T follicular helper cell (primary cell): Measurements from ENCODE around the gene NRL.

Experiments
- DNase-seq: peaks from one replicate; pipeline ENCODE4 v3.0.0-alpha.2; 2020; ENCODE audit warnings: low read depth

Gene NRL

DNA sequence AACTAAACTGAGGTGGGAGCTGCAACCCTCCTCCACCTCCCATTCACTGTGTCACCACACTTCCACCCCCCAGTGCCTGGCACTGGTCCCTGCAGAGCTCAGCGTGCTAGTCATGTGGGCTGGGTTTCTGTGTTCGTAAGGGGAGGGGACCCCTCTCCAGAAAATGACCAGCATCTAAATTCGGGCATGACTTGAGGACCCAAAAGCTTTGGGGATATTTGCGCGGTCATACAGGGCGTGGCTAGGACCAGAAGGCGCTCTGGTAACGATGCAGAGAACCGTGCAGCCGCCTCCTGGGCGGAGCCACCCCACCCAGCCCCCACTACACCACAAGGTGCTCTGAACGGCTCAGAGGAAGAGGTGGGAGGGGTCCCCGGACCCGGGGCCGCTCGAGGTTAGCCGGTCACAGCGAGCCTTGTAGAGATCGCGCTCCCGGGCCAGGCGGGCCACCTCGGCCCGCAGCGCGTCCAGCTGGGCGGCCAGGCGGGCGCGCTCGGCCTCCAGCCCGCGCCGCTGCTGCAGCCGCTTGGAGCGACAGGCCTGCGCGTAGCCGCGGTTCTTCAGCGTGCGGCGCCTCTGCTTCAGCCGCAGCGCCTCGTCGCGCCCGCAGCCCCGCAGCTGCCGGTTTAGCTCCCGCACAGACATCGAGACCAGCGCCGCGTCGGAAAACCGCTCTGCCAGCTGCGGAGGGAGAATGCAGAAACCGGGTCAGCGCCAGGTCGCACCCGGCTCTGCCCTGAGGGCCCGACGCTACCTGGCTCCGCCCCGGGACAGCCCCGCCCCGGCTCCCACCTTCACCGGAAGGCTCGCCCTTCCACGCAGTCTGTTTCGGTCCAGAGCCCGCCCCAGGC lies 33.6 kb downstream of the NRL start:
- DNase-seq: peak; percentile 47

DNA sequence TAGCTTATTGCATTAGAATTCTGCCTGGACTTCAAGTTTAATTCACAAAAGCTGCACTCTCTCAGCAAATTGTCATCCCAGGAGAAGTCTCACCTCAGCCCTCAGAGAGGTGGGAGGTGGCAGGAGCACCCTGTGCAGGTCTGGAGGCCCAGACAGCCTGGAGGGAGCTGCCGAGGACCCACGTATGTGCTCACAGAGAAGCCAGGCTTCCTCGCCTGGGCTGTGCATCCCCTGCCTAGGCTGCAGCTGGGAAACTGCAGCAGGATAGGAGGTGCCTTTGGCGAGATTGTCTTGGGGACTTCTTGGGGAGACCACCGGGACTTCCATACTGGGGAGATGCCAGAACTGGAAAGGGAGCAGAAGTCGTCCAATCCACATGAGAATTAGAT lies 34.6 kb downstream of the NRL start:
- no peak for DNase-seq

DNA sequence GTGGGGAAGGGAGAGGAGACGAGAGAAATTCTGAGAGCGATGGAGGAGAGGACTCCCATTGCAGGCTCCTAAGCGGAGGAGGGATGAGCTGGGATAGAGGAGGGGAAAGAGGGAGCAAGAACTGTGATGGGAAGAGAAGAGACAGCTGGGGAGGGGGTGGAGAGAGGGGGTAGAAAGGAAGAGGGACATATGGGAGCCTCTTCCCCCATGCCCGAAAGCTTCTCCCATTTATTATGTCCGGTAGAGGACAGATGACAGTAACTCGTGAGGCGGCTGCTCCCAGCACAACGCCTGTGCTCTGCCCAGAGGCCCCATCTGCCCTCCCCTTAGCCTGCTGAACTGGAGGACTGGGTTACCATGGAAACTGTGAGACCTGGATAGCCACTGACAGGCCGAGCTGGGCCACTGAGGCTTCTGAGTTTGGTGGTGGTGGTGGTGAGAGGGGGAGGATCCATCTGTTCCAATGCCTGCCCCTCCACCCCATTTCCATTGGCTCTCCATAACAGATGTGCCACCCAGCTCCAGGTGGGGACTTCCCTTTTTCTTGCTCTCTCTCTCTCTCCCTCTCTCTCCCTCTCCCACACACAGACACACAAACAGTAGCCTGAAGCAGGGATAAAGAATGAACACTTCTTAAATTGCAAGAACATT lies 35.1 kb downstream of the NRL start:
- no peak for DNase-seq

DNA sequence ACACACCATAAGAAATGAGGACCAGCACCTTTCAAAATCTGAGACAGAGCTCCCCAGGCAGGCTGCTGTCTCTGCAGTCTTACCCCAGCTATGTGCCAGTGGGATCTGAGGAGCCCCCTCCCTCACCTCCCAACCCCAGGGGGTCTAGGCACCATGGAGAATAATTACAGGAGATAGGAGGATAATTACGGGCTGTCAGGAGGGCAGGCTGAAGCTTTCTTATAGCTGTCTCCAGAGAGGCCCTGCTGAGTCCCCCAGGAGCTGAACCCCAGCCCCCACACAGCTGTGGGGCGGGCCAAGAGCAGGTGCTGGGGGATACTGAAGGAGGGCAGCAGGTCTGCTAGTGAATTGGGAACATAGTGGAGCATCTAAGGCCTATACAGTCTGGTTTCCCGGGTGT lies 36.6 kb downstream of the NRL start:
- no peak for DNase-seq

DNA sequence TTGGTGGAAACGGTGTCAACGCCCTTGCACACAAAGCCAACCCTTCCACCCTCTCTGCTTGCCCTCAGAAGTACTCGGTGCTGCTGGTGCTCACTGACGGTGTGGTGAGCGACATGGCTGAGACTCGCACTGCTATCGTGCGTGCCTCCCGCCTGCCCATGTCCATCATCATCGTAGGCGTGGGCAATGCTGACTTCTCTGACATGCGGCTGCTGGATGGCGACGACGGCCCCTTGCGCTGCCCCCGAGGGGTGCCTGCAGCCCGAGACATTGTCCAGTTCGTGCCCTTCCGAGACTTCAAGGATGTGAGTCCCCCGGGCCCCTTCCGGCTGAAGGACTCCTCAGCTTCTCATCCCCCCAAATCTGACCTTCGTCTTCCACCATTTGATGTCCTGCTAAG lies 37.7 kb downstream of the NRL start:
- no peak for DNase-seq

DNA sequence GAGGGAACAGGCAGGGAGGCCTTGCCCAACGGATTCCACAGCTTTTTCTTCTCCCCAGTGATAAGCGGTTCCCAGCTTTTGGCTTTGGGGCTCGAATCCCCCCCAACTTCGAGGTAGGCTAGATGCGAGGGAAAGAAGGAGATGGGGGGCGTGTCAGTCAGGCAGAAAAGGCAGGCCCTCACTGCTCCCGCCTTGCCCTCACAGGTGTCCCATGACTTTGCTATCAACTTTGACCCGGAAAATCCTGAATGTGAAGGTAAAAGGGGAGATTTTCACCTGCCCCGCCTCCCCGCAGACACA lies 38.5 kb downstream of the NRL start:
- DNase-seq: no peak

DNA sequence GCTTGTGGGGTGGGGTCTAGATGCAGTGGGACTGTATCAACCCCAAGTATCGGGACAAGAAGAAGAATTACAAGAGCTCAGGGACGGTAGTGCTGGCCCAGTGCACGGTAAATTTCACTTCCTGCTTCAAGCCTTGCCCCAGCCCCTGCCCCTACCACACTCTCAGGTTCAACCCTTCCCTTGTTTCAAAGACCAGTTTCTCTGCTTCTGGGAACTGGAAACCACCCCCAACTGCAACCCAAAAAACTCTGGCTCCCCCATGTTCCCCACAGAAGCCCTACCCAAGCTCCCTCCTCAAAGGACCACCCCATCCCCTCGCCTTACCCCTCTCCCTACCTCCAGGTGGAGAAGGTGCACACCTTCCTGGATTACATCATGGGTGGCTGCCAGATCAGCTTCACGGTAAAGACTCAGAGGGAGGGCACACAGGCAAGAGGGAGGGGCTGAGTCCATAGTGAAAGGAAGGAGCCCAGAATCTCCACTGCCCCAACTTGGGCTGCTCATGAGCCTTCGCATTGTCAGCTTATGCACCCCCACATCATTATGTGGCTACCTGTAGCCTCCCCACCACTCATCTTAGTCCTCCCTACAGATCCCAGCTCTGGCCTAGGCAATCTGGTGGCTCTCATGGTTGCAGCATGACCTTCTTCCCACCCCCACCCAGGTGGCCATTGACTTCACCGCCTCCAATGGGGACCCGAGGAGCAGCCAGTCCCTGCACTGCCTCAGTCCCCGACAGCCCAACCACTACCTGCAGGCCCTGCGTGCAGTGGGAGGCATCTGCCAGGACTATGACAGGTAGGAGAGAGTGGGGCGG lies 39.1 kb downstream of the NRL start:
- DNase-seq: no peak

DNA sequence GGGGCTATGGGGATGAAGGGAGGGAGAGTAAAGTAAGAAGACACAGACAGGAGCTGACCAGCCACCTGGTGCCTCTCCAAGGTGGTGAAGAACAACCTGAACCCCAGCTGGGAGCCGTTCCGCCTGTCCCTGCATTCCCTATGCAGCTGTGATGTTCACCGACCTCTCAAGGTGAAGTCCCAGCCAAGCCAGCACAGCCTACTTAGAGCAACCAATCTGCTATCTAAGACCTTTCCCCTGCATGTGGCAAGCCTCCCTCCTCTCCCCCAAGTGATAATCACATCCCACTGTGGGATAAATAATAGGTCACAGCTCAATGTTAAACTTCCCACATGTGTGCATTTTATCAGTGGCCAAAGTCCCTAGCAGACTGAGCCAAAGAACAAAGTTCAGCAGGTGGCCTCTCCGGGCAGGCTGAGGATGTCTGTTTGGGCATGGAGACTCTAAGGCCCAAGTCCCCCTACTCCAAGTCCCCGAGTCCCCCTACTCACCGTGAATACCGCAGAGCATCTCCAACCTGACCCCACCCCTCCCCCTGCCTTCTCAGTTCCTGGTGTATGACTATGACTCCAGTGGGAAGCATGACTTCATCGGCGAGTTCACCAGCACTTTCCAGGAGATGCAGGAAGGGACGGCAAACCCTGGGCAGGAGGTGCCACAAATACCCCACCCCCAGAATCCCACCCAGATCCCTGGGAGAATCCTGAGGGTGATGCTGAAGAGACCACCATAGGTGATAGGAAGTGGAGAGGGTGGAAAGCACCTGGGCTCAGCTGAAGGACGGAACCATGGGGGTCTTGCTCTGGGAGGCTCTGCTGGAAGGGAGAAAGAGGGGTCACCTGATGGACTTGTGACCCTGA lies 39.9 kb downstream of the NRL start:
- no peak for DNase-seq

DNA sequence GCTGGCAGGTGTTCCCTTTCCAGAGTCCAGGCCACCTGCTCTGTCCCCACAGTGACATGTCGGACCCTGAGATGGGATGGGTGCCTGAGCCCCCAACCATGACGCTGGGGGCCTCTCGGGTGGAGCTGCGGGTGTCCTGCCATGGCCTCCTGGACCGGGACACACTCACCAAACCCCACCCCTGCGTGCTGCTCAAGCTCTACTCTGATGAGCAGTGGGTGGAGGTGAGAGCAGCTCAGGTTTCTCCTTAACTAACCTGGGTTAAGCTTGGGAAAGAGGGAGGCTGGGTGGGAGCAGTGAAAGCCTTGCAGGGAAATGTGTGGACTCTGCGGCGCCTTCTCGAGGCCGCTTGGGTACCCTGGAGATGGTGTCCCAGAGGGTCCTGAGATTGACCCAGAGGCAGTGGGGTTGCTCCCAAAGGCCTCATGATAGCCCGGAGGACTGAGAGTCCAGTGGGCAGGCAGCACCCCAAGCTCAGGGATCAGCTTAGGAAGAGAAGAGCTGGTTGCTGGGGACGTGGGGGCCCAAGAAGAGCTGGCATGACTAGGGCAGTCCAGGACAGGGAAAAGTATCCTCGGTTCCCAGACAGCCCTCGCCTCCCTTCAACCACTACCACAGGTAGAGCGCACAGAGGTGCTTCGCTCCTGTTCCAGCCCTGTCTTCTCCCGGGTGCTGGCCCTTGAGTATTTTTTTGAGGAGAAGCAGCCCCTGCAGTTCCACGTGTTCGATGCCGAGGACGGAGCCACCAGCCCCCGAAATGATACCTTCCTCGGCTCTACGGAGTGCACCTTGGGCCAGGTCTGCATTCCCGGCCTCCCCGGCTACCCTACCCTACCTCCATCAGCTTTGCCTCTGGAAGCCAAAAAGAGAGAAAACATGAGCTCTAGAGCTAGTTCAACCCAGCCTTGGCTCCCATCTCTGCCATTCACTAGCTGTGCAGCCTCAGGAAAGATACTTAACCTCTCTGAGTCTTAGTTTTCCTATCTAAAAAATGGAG lies 41.6 kb downstream of the NRL start:
- no peak for DNase-seq

DNA sequence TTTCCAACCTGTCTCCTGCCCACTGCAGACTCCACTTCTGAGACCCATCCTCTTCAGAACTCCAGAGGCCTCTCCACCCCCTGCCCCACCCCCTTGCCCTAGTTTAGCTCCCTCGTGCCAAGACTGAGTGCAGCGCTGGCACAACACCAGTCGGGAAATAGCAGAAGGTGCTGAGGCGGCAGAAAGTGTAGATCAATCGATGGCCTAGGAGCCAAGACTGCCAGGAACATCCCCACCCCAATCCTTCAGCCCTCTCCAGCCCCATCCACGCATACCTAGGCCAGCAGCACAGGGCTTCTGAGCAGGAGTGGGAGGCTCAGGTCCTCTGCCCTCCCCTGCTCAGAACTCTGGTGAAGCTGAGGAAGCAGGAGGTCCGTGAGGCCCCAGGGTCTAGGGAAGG lies 42.3 kb downstream of the NRL start:
- no peak for DNase-seq

DNA sequence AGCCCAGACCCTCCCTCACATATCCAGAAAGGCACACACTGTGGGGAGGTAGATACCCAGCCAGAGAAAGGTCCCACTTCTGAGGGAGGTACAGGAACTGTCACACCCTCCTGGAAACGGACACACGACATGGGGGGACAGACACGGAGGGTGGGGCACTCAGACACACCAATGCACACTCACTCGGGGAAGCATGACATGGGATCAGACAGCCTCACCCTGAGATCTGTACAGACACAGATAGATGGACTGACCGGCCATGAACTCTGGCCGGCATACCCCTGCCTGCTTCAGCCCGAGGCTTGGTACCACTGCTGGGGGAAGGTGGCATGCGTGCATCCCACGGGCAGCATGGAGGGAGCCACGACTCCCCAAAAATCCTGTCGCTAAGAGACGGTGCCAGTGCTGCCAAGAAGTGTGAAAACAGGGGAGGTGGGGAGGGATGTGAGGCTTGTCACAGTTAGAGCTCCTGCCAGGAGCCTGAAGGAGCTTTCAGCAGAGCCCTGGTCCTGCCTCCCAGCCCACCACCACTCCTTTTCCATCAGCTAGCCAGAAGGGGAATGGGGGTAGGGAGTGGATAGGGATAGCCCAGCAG lies 42.8 kb downstream of the NRL start:
- no peak for DNase-seq

DNA sequence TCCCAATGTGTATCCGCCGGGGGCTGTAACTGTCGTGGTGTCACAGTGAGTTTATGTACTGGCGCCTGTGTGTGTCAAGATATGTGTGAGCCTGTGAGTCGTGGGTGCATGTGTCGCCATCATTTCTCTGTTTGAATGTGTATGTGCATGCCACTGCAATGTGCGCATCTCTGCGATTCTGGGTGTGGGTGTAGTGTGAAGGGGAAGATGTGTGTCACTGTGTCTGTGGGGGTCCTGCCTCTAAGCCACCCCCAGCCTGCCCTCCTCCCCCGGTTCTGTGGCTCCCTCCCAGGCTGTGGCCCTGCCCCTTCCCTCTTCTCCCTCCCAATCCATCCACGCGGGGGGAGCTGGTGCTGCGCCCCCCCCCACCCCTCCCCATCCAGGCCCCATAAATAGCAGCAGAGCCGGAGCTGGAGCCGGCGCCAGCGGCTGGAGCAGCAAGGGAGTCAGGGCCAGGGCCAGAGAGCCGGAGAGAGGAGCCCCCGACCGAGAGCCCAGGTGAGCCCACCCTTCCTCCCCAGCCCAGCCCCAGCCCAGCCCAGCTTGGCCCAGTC lies 43.5 kb downstream of the NRL start, which contains the start of gene CPNE6:
Gene CPNE6 (plus strand): TSS at position 419 of the 554 bp plus-strand sequence. CDS start 1,375 bp downstream, outside the sequence.
- no peak for DNase-seq

DNA sequence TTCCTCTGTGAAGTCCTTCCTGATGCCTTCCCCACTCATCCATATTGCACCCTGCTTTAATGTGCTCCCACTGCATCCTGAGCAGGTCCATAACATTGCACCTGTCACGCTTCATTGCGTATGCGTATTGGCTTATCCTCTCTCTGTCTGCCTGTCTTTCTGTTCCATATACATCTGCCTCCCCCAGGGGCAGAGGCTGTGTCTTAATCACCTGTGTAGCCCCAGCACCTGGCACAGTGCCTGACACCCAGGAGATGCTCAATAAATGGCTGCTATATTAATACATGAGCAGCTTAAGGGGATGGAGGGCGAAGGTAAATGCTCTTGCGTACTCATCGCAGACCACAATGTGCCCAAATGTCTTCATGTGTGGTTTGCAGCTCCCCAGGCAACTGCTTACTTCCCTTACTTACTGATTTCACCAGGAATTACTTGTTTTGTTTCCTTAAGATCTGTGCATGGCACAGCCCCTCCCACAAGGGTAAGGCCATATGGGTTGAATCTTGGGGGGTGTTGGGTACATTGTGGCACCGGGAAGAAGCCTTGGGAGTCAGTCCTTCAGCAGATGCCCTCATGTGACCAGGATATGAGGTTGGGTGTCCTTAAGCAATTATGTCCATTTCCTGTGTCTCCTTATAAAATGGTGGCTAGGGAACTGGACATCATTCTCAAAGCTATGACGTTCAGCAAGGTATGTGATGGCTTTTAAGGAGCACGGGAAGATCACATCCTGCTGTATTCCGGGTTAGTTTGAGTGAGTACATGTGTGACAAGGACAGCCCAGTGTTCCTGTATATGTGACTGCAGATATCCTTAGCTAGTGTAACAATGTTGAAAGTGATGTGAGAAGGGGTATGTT lies 44.2 kb downstream of the NRL start:
- no peak for DNase-seq

DNA sequence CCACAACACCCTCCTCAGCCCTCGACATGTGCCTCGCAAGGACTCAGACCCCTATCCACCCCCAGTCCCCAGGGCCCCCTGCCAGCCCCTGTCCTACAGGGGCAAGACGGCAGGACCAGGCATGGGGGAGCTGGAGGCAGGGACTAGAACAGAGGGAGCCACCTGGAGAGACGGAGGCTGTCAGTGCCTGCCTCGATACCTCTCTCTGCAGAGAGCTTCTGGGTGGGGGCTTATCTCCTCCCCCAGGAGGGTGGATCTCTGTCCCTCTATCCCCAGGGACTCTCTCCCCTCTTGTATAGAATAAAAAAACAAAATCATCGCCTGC lies 45.4 kb downstream of the NRL start:
- DNase-seq: no peak

DNA sequence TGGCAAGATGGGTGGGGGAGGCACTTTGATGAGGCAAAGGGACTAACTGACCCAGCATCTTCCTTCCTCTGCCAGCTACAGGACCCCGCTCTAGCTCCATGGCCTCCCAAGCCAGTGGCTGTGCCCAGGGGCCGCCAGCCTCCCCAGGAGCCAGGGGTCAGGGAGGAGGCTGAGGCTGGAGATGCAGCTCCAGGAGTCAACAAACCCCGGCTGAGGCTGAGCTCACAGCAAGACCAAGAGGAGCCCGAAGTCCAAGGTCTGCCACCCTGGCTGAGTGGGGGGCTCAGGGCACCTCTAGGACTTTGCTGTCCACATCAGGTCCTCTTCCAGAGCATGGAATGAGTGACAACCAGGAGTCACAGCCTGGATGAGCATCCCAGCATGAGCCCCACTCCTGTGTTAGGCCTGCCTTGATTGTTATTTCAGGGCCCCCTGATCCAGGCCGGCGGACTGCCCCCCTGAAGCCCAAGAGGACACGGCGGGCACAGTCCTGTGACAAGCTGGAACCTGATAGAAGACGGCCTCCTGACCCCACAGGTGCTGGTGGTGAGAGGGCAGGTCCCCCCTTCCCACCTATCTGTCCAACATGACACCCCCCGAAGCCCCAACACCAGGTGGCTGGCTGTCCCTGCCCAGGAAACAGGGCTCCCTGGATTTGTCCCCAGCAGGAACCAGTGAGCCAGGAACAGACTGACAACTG lies 45.9 kb downstream of the NRL start:
- DNase-seq: no peak

DNA sequence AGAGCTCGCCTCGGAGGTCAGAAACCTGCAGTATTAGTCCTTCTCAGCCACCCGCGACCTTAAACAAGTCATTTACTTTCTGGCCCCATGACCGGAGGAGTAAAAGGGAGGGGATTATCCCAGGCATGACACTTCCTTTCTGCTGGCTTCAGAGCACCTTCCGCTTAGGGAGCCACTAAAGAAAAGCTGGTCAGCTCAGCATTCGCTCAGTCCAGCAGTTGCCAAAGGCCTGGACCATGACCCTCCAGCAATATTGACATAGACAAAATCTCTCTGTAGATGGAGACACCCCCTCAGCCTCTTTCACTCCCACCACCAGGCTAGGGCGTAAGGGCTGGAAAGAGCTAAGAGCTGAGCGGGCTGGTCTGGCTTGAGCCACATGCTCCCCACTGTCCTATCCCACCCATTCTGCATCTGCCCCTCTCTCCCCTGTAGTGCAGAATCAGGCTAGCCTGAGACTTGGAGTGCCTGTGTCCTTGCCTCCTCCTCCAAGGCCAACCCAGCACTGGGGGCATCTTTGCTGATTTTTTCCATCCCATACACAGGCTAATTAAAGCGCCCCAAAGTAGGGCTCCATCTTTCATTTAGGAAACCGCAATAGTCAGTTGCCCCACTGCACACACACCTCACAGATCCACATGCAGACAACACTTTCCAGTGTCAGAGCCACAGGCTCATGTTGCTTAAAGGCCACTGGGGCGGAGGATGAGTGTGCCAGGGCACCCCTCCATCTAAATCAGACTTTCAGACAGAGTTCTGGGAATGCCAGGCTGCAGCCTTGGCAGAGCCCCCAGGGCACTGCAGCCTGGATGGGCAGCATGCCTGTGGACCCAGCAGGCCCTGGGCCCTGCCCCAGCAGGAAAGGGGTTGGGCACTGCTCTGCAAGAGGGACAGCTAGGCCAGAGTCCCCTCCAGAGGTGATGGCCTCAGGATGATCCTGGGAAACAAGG lies 47.3 kb downstream of the NRL start:
- no peak for DNase-seq

DNA sequence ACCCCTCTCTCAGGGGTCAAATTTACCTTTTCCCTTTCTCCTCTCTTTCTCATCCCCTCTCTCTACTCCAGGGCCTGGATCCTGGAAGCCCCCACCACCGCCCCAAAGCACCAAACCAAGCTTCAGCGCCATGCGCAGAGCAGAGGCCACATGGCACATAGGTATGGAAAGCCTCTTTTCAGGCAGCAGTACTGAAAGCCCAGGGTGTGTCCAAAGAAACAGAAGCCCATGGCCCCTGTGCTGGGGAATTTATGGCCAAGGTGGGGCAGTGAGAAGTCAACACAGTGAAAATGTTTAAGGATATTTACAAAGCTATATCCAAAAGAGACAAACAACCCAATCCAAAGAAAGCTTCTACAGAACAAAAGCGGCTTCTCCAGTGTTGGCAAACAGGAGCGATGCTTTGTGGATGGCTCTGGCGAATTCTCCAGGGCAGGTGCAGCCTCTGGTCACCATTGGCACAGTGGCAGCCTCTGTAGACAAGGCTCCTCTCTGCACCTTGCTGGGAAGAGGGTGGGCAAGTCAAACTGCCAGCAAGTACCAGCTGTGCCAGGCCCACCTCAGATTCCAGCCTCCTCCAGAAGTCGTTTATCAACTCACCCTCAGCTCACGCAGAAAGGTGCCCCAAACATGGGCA lies 48.1 kb downstream of the NRL start:
- no peak for DNase-seq
